GM15510 (cell line): Measurements from ENCODE around the gene ASTN2.

Source experiments
- POLR2A ChIP-seq: IDR thresholded peaks from 3 replicates; pipeline ENCODE4 v1.6.1; 2011; ENCODE audit warnings: borderline replicate concordance; ENCODE audit not compliant: insufficient read length; ENCODE audit errors: extremely low read depth

The ASTN2 gene

DNA sequence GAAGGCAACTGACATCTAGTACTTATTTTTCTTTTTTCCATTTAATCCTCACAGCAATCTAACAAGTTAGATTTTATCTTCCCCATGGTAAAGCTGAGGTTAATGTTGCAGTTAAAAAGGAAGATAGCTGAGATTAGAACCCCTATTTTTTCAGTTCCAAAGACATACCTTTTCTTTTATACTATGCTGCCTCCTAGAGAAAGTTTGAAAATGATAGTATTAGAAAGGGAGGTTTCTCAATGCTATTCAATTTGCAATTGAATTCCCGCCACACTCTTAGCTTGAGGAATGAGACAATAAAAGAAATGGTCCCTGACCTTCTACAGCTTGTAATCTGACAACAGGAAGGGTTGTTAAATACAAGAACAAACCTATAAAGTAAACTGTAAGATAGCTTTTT is 923.6 kb downstream of the ASTN2 start:
- no peak for TF ChIP-seq POLR2A

- no peak for TF ChIP-seq POLR2A
These were observed 924.5 kb downstream of the ASTN2 start for GRCh38 chr9:116490321-116490720.

GRCh38 chr9:116488373-116488772 is 926.5 kb downstream of the ASTN2 start:
- TF ChIP-seq POLR2A, result no peak

- no peak for TF ChIP-seq POLR2A
These were observed 930.3 kb downstream of the ASTN2 start for GRCh38 chr9:116484492-116485061.

DNA sequence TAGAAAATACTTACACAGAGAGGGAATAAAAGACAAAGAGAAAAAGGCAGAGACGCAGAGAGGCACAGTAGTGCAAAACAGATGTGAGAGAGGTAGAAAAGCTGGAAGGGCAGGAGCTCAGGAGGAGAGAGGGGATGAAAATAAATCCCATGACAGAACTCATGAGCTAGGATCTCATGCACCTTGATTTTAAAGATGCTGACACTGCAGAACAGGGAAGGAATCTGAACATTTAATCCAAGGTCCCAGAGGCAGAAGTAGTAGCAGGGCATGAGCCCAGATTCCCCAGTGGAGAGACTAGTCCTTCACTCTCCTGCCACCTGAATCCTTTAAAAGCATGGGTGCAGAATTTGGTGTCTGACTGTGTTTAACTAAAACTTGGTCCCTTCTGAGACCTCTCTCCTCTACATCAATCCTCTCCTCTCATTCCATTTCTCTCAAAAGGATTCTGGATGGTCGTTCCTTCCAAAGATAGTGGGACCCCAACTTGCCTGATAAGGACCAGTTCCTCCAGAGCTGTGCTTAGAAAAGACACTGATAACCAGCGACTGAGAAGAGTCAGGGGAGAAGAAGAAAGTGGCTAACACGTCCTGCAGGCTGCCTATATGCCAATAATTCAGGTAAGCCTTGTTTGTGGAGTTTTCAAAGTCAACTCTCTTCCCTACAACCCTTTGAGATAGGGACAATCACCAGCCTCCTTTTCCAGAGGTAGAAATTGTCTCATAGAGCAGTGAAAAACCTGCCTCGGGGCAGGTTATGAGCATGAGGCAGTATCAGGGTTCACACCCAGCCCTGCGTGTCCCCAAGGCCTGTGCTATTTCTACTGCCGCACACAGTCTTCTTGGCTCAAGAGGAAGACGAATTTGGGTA is 931.0 kb downstream of the ASTN2 start:
- TF ChIP-seq POLR2A, result no peak

- TF ChIP-seq POLR2A, result no peak
These were observed 932.1 kb downstream of the ASTN2 start for GRCh38 chr9:116482740-116483139.

- TF ChIP-seq POLR2A, result no peak
These were observed 934.2 kb downstream of the ASTN2 start for GRCh38 chr9:116480700-116481099.

- no peak for TF ChIP-seq POLR2A
These were observed 934.9 kb downstream of the ASTN2 start for GRCh38 chr9:116479967-116480366.

DNA sequence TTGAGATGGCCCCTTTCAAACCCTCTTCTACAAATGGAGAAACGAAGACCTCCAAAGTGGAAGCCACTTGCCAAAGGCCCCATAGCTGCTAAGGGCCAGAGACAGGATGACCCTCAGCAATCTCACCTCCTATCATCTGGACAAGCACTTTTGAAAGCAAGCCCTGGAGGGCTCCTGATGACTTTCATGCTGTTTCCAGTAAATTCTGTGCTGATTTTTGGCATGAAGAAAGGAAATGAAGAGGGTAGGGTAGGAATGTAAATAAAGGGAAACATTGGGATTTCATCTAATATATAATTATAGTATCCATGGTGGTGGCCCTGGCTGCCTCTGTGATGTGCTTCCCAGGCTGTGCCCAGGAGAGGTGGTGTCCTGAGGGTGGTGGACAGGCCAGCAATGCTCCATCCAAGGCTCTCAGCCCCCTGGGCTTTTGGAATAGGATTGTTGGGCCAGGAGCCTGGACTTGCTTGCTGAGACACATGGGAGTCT is 935.8 kb downstream of the ASTN2 start:
- TF ChIP-seq POLR2A, result no peak

- TF ChIP-seq POLR2A, result no peak
These were observed 937.2 kb downstream of the ASTN2 start for GRCh38 chr9:116477584-116478141.

- no peak for TF ChIP-seq POLR2A
These were observed 937.9 kb downstream of the ASTN2 start for GRCh38 chr9:116476935-116477381.

DNA sequence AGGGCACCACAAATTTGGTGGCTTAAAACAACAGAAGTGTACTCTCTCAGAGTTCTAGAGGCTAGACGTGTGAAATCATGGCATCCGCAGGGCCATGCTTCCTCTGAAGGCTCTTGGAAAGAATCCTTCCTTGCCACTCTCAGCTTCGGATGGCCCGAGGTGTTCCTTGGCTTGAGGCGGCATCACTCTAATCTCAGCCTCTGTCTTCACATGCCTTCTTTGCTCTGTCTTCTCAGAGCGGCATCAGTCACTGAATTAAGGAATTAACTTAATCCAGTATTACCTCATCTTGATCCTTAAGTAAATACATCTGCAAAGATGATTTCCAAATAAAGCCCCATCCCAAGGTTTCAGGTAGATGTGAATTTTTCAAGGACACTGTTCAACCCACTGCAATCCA is 938.9 kb downstream of the ASTN2 start:
- TF ChIP-seq POLR2A, result no peak

- no peak for TF ChIP-seq POLR2A
These were observed 939.7 kb downstream of the ASTN2 start for GRCh38 chr9:116475201-116475600.

DNA sequence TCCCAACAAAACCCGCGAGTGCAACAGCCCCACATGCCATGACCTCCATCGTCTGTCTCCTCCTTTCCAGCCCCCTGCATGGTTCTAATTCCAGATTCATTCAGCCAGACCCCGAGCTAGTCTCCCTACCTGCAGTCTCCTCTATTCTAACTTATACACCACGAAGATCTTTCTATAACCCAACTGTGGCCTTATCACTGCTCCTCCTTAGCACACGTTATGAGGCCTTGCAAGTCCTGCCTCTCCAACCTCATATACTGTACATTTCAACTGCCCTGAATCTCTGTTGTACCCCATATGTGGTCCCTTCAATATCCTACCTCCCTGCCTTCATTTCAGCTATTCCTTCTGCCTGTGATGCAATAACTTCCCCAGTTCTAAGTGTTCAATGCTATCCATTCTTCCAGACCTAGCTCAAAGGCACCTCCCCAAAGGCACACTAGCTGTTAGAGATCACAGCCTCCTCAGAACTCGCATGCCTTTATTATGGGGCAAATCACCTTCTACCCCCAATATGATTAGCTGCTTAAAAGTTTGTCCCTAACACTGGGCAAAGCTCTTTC is 942.8 kb downstream of the ASTN2 start:
- no peak for TF ChIP-seq POLR2A
